Activated CD4-positive, alpha-beta memory T cell treated with anti-CD3 and anti-CD28 coated beads, Interleukin-2, amount 10 ng/mL, durations not matched to agents 7 days and 5 days (primary cell): ENCODE measurements around the gene LYSMD3. TPM values are rescaled to one million over a fixed set of nuclear protein-coding genes. Genes with fewer than 3 reads are reported as not detected.

Source experiments
- CTCF ChIA-PET: fragments of 350-600 bp; sonication (Branson Sonifier 250); formaldehyde crosslinking; loops from one replicate; lab custom pipeline; 2021; ENCODE audit warnings: antibody characterized with exemption, inconsistent platforms; lab: Charles Lee
- POLR2A ChIA-PET: fragments of 350-600 bp; sonication (Branson Sonifier 250); formaldehyde crosslinking; loops from one replicate; lab custom pipeline; 2021; ENCODE audit warnings: antibody characterized with exemption; lab: Charles Lee
- DNase-seq: peaks from one replicate; pipeline ENCODE4 v3.0.0-alpha.2; 2020
- H3K27ac Mint-ChIP-seq: one replicate; pipeline ENCODE4 v1.8.0; 2021; ENCODE audit warnings: mild to moderate bottlenecking, mixed read lengths
- H3K27me3 Mint-ChIP-seq: one replicate; pipeline ENCODE4 v1.8.0; 2021; ENCODE audit warnings: mixed read lengths
- H3K36me3 Mint-ChIP-seq: one replicate; pipeline ENCODE4 v1.8.0; 2021; ENCODE audit warnings: low read depth, mixed read lengths
- H3K4me1 Mint-ChIP-seq: one replicate; pipeline ENCODE4 v1.8.0; 2021; ENCODE audit warnings: mixed read lengths
- H3K4me3 Mint-ChIP-seq: one replicate; pipeline ENCODE4 v1.8.0; 2021; ENCODE audit warnings: mild to moderate bottlenecking, mixed read lengths
- H3K9me3 Mint-ChIP-seq: one replicate; pipeline ENCODE4 v1.8.0; 2021; ENCODE audit warnings: mixed read lengths
- total RNA-seq, 2 experiments: library from RNA; stranded (reverse); gene quantifications; one replicate each; pipeline ENCODE4 v1.2.3, GENCODE V29; 2021

LYSMD3 gene
- total RNA-seq, 2 experiments from 2014 or later: 20.6 to 22.5 TPM

- no peak overlapping the region for H3K4me3 Mint-ChIP-seq
- no peak overlapping the region for H3K27ac Mint-ChIP-seq
- no peaks in the 10 kb centered on the region for H3K27me3 Mint-ChIP-seq
- peaks cover 4% of the 10 kb centered on the region for H3K36me3 Mint-ChIP-seq
- no peak for DNase-seq
- H3K4me1 Mint-ChIP-seq: no peaks in the 10 kb centered on the region
- H3K9me3 Mint-ChIP-seq: no peaks in the 10 kb centered on the region
- ChIA-PET POLR2A (no interaction called here), CTCF (no interaction called here)
Observed at GRCh38 chr5:90494043-90494442, 35.3 kb downstream of the LYSMD3 start.

GRCh38 chr5:90488791-90489190, 40.6 kb downstream of the LYSMD3 start:
- H3K4me3 Mint-ChIP-seq: no peak overlapping the region
- H3K27me3 Mint-ChIP-seq: no peaks in the 10 kb centered on the region
- DNase-seq: no peak
- no peaks in the 10 kb centered on the region for H3K9me3 Mint-ChIP-seq
- ChIA-PET POLR2A (no interaction called here), CTCF (no interaction called here)
- no peaks in the 10 kb centered on the region for H3K36me3 Mint-ChIP-seq
- no peak overlapping the region for H3K27ac Mint-ChIP-seq
- H3K4me1 Mint-ChIP-seq: no peaks in the 10 kb centered on the region

- Mint-ChIP-seq H3K4me1 (peaks cover 3% of the 10 kb centered on the region), H3K9me3 (no peaks in the 10 kb centered on the region), H3K4me3 (no peak overlapping the region), H3K27ac (no peak overlapping the region), H3K27me3 (no peaks in the 10 kb centered on the region), H3K36me3 (no peaks in the 10 kb centered on the region)
- no peak for DNase-seq
- ChIA-PET POLR2A (no interaction called here), CTCF (no interaction called here)
Observed at GRCh38 chr5:90484540-90484939, 44.8 kb downstream of the LYSMD3 start.

- H3K27ac Mint-ChIP-seq: no peak overlapping the region
- POLR2A ChIA-PET: no interaction called here
- no peak for DNase-seq
- H3K27me3 Mint-ChIP-seq: no peaks in the 10 kb centered on the region
- no peaks in the 10 kb centered on the region for H3K36me3 Mint-ChIP-seq
- H3K4me3 Mint-ChIP-seq: no peak overlapping the region
- no peaks in the 10 kb centered on the region for H3K9me3 Mint-ChIP-seq
- CTCF ChIA-PET: no interaction called here
- H3K4me1 Mint-ChIP-seq: peaks cover 3% of the 10 kb centered on the region
Observed at GRCh38 chr5:90483206-90483605, 46.2 kb downstream of the LYSMD3 start.

- H3K9me3 Mint-ChIP-seq: no peaks in the 10 kb centered on the region
- H3K27me3 Mint-ChIP-seq: no peaks in the 10 kb centered on the region
- H3K36me3 Mint-ChIP-seq: no peaks in the 10 kb centered on the region
- no peak for DNase-seq
- ChIA-PET POLR2A (no interaction called here), CTCF (no interaction called here)
- H3K4me1 Mint-ChIP-seq: peaks cover 9% of the 10 kb centered on the region
- H3K27ac Mint-ChIP-seq: no peak overlapping the region
- H3K4me3 Mint-ChIP-seq: no peak overlapping the region
Observed at GRCh38 chr5:90480699-90481098, 48.7 kb downstream of the LYSMD3 start.

- no peak for DNase-seq
- no peak overlapping the region for H3K4me3 Mint-ChIP-seq
- H3K27me3 Mint-ChIP-seq: no peaks in the 10 kb centered on the region
- peaks cover 16% of the 10 kb centered on the region for H3K4me1 Mint-ChIP-seq
- no peaks in the 10 kb centered on the region for H3K9me3 Mint-ChIP-seq
- ChIA-PET POLR2A (no interaction called here), CTCF (no interaction called here)
- no peak overlapping the region for H3K27ac Mint-ChIP-seq
- no peaks in the 10 kb centered on the region for H3K36me3 Mint-ChIP-seq
Observed at GRCh38 chr5:90479611-90480385, 49.6 kb downstream of the LYSMD3 start.

- no peaks in the 10 kb centered on the region for H3K36me3 Mint-ChIP-seq
- no peaks in the 10 kb centered on the region for H3K27me3 Mint-ChIP-seq
- CTCF ChIA-PET: no interaction called here
- peaks cover 25% of the 10 kb centered on the region for H3K4me1 Mint-ChIP-seq
- no peak overlapping the region for H3K27ac Mint-ChIP-seq
- H3K4me3 Mint-ChIP-seq: no peak overlapping the region
- H3K9me3 Mint-ChIP-seq: no peaks in the 10 kb centered on the region
- no peak for DNase-seq
- POLR2A ChIA-PET: interaction anchor here (1.0 kb wide), 1 partner anchor 67 kb away, joined by 3 read pairs; no protein-coding TSS in a partner anchor
Observed at GRCh38 chr5:90477621-90478215, 51.7 kb downstream of the LYSMD3 start.

- no peak for DNase-seq
- Mint-ChIP-seq H3K36me3 (no peaks in the 10 kb centered on the region), H3K9me3 (no peaks in the 10 kb centered on the region), H3K27me3 (no peaks in the 10 kb centered on the region), H3K4me3 (no peak overlapping the region), H3K4me1 (peaks cover 28% of the 10 kb centered on the region), H3K27ac (no peak overlapping the region)
- ChIA-PET CTCF (interaction anchor here (1.2 kb wide), 1 partner anchor 67 kb away, joined by 6 read pairs; the partner anchor contains the start of gene CETN3), POLR2A (no interaction called here)
Observed at GRCh38 chr5:90477073-90477472, 52.3 kb downstream of the LYSMD3 start.

GRCh38 chr5:90476391-90476790, 53.0 kb downstream of the LYSMD3 start:
- no peak overlapping the region for H3K27ac Mint-ChIP-seq
- ChIA-PET POLR2A (interaction anchor here (0.6 to 4.5 kb wide), 3 partner anchors 21 to 67 kb away, joined by 3 to 55 read pairs (median 3); partner anchors contain the start of gene CETN3), CTCF (interaction anchor here (1.2 to 3.0 kb wide), 2 partner anchors 37 to 66 kb away, joined by 6 to 16 read pairs; partner anchors contain the start of gene CETN3)
- H3K27me3 Mint-ChIP-seq: no peaks in the 10 kb centered on the region
- no peaks in the 10 kb centered on the region for H3K9me3 Mint-ChIP-seq
- no peak overlapping the region for H3K4me3 Mint-ChIP-seq
- DNase-seq: no peak
- H3K36me3 Mint-ChIP-seq: no peaks in the 10 kb centered on the region
- peaks cover 28% of the 10 kb centered on the region for H3K4me1 Mint-ChIP-seq

- DNase-seq: no peak
- H3K4me3 Mint-ChIP-seq: peak overlapping the region; percentile 89
- H3K27ac Mint-ChIP-seq: no peak overlapping the region
- H3K27me3 Mint-ChIP-seq: no peaks in the 10 kb centered on the region
- CTCF ChIA-PET: interaction anchor here (1.2 to 3.0 kb wide), 5 partner anchors 16 to 66 kb away, joined by 3 to 16 read pairs (median 10); partner anchors contain the start of genes CETN3 and LYSMD3
- no peaks in the 10 kb centered on the region for H3K9me3 Mint-ChIP-seq
- H3K4me1 Mint-ChIP-seq: peaks cover 30% of the 10 kb centered on the region
- POLR2A ChIA-PET: interaction anchor here (1.2 to 4.5 kb wide), 5 partner anchors 46 to 905 kb away, joined by 3 to 55 read pairs (median 5); partner anchors contain the start of genes CETN3 and LYSMD3
- no peaks in the 10 kb centered on the region for H3K36me3 Mint-ChIP-seq
Observed at GRCh38 chr5:90475436-90475980, 53.9 kb downstream of the LYSMD3 start.

- POLR2A ChIA-PET: interaction anchor here (0.8 to 4.5 kb wide), 8 partner anchors 9 to 909 kb away, joined by 3 to 55 read pairs (median 6); partner anchors contain the start of genes ARRDC3, CETN3 and LYSMD3
- Mint-ChIP-seq H3K27ac (peak within 1 kb of the TSS; percentile 89), H3K36me3 (peaks cover 5% of the 10 kb centered on the region), H3K4me1 (peaks cover 27% of the 10 kb centered on the region), H3K4me3 (peak within 1 kb of the TSS; percentile 89), H3K27me3 (no peaks in the 10 kb centered on the region), H3K9me3 (no peaks in the 10 kb centered on the region)
- peak; percentile 94 for DNase-seq
- CTCF ChIA-PET: interaction anchor here (0.9 to 3.0 kb wide), 9 partner anchors 9 to 64 kb away, joined by 3 to 16 read pairs (median 4); partner anchors contain the start of genes CETN3 and LYSMD3
Observed at GRCh38 chr5:90474235-90475107, 54.9 kb downstream of the LYSMD3 start, which contains the start of the genes MBLAC2 and POLR3G. Gene MBLAC2 (minus strand): TSS chr5:90474771. CDS start chr5:90474292, 479 bp downstream. Gene POLR3G (plus strand): TSS chr5:90474864. CDS start chr5:90485568, 10,704 bp downstream.
